ENCODE measurements around the gene PCNT. TPM values are rescaled to one million over a fixed set of nuclear protein-coding genes. Genes with fewer than 3 reads are reported as not detected.

The PCNT gene
- total RNA-seq, 2 donors from 2014 or later: 15.1 to 32.5 TPM

- Histone ChIP-seq H3K4me3 (no peak overlapping the region), H3K9ac (ENCODE audit: low read depth in 2 of 2, low read length in 2 of 2) (no peak overlapping the region), H3K9me3 (no peaks in the 10 kb centered on the region), H3K27me3 (no peaks in the 10 kb centered on the region), H3K4me1 (no peaks in the 10 kb centered on the region), H3K27ac (no peak overlapping the region), H3K36me3 (no peaks in the 10 kb centered on the region)
- no peak for DNase-seq
- no peak for TF ChIP-seq CTCF (IDR thresholded peaks at IDR 0.05)
- intact Hi-C loops (cut with DNase I): no loop called here
Observed at GRCh38 chr21:46468108-46468774, 144.3 kb downstream of the PCNT start.

DNA sequence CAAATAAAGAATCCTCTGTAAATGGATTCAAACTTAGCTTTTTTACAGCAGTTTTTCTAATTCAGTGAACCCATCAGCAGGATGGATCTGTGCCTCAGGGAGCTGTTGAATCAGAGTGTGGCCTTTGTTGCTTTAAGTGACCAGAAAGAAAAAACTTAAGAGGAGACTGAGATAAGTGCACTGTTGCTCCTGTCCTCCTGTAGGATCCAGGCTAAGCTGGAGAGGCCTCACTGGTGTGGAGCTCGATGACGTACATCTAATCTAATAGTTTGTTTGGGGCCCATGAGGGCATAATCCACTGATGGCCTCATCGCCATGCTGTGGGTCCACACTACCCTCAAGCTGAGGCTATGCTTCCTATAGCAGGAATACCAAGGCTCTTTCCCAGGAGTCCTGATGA is 145.3 kb downstream of the PCNT start:
- no peaks in the 10 kb centered on the region for H3K9me3 ChIP-seq
- no peak overlapping the region for H3K9ac ChIP-seq (ENCODE audit: low read depth in 2 of 2, low read length in 2 of 2)
- H3K4me3 ChIP-seq: no peak overlapping the region
- H3K36me3 ChIP-seq: no peaks in the 10 kb centered on the region
- H3K4me1 ChIP-seq: no peaks in the 10 kb centered on the region
- intact Hi-C loops (cut with DNase I): no loop called here
- H3K27me3 ChIP-seq: no peaks in the 10 kb centered on the region
- no peak overlapping the region for H3K27ac ChIP-seq
- DNase-seq: no peak
- no peak for TF ChIP-seq CTCF (IDR thresholded peaks at IDR 0.05)

- no peak overlapping the region for H3K4me3 ChIP-seq
- H3K27me3 ChIP-seq: no peaks in the 10 kb centered on the region
- H3K4me1 ChIP-seq: no peaks in the 10 kb centered on the region
- H3K36me3 ChIP-seq: no peaks in the 10 kb centered on the region
- no peak for DNase-seq
- intact Hi-C loops (cut with DNase I): no loop called here
- H3K9ac ChIP-seq (ENCODE audit: low read depth in 2 of 2, low read length in 2 of 2): no peak overlapping the region
- H3K27ac ChIP-seq: no peak overlapping the region
- no peaks in the 10 kb centered on the region for H3K9me3 ChIP-seq
- no peak for TF ChIP-seq CTCF (IDR thresholded peaks at IDR 0.05)
Observed at GRCh38 chr21:46471514-46471913, 147.6 kb downstream of the PCNT start.

DNA sequence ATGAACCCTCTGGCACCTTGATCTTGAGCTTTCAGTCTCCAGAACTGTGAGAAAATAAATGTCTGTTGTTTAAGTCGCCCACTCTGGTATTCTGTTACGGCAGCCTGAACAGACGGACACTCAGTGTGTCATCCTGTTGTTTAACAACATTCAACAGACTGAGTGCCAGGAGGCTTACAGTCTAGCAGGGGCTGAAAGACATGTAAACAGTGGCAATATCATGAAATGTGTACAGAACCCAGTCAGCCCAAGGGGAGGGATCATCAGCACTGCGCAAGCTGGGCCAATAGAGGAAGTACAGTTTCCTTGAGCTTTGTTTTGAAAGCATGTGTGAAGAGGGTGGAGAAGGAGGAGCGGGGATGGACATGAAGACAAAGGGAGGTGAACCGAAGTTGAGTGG is 148.3 kb downstream of the PCNT start:
- intact Hi-C loops (cut with DNase I): no loop called here

GRCh38 chr21:46474382-46474781 is 150.4 kb downstream of the PCNT start:
- DNase-seq: no peak
- no peak overlapping the region for H3K27ac ChIP-seq
- H3K9ac ChIP-seq (ENCODE audit: low read depth in 2 of 2, low read length in 2 of 2): no peak overlapping the region
- no peaks in the 10 kb centered on the region for H3K36me3 ChIP-seq
- TF ChIP-seq CTCF (IDR thresholded peaks at IDR 0.05): no peak
- H3K9me3 ChIP-seq: no peaks in the 10 kb centered on the region
- intact Hi-C loops (cut with DNase I): no loop called here
- H3K27me3 ChIP-seq: no peaks in the 10 kb centered on the region
- H3K4me1 ChIP-seq: no peaks in the 10 kb centered on the region
- no peak overlapping the region for H3K4me3 ChIP-seq

More for the DNA sequence above, 148.3 kb downstream of the PCNT start:
- Histone ChIP-seq H3K27me3 (no peaks in the 10 kb centered on the region), H3K9ac (ENCODE audit: low read depth in 2 of 2, low read length in 2 of 2) (no peak overlapping the region), H3K36me3 (no peaks in the 10 kb centered on the region), H3K9me3 (no peaks in the 10 kb centered on the region), H3K4me1 (no peaks in the 10 kb centered on the region), H3K4me3 (no peak overlapping the region), H3K27ac (no peak overlapping the region)
- DNase-seq: no peak
- TF ChIP-seq CTCF (IDR thresholded peaks at IDR 0.05): no peak
